Stomach (tissue), 9 donors: ENCODE results near the gene POLR2C. TPM values are rescaled to one million over a fixed set of nuclear protein-coding genes. Genes with fewer than 3 reads are reported as not detected.
A peak's percentile ranks its signal among the peaks of the same experiment; 100 is the strongest.

Source experiments
- DNase-seq, 2 donors: peaks; one replicate each; pipeline versions ENCODE4 v3.0.0 to v3.0.0-alpha.2; 2013 to 2019
- H3K27ac ChIP-seq, 5 donors: fragments of 200-600 bp in 4 of 5; sonication (generic) in 4 of 5; one replicate each; pipeline ENCODE4 v1.5.1; 2013 to 2019; ENCODE audit warnings: mild to moderate bottlenecking in 1 of 5, moderate library complexity in 1 of 5
- H3K27me3 ChIP-seq, 3 donors: fragments of 200-600 bp; sonication (generic); one replicate each; pipeline ENCODE4 v1.5.1; 2017 to 2019; ENCODE audit warnings: mixed run types in 1 of 3
- H3K36me3 ChIP-seq, 4 donors: fragments of 200-600 bp; sonication (generic); 1 replicate in 3 of 4; 2 replicates in 1 of 4; pipeline ENCODE4 v1.5.1; 2016 to 2019
- H3K4me1 ChIP-seq, 4 donors: fragments of 200-600 bp; sonication (generic); one replicate each; pipeline ENCODE4 v1.5.1; 2016 to 2019
- H3K4me3 ChIP-seq, 4 donors: fragments of 200-600 bp; sonication (generic) in 3 of 4; one replicate each; pipeline ENCODE4 v1.5.1; 2016 to 2019; ENCODE audit warnings: mild to moderate bottlenecking in 1 of 4
- H3K9me3 ChIP-seq, 4 donors: fragments of 200-600 bp; sonication (generic); one replicate each; pipeline ENCODE4 v1.5.1; 2016 to 2019
- EP300 ChIP-seq: sonication (generic); formaldehyde crosslinking; IDR thresholded peaks from one replicate; pipeline ENCODE4 v1.6.1; 2017; ENCODE audit warnings: antibody characterized with exemption
- POLR2A ChIP-seq, 4 donors: fragments of 450-650 bp; IDR thresholded peaks; one replicate each; pipeline ENCODE4 v1.6.1; 2016; ENCODE audit warnings: antibody characterized with exemption in 4 of 4, control low read depth in 2 of 4, mild to moderate bottlenecking in 1 of 4, moderate library complexity in 1 of 4
- POLR2AphosphoS5 ChIP-seq, 3 donors: sonication (generic); formaldehyde crosslinking; IDR thresholded peaks; one replicate each; pipeline ENCODE4 v1.6.1; 2016; ENCODE audit warnings: antibody characterized with exemption in 3 of 3
- WGBS, 5 donors: extraction: QIAGEN DNeasy Blood & Tissue Kit in 3 of 5; methylation state at CpG; one replicate each; pipeline versions ENCODE4 v1.1.5 to v1.1.7; 2013 to 2018; 5-methylcytosine and 5-hydroxymethylcytosine counted together
- intact Hi-C: fragments of 100-400 bp; cut with DNase I; formaldehyde crosslinking; loops from one replicate; pipeline ENCODE4 v1.15.1; 2023; ENCODE audit warnings: low total_unique reads
- polyA plus RNA-seq, 3 donors: library from polyadenylated mRNA; stranded (reverse); fragments of 200-250 nt; gene quantifications; one replicate each; pipeline ENCODE4 v1.2.3, GENCODE V29; 2013
- total RNA-seq, 5 donors: library from RNA; depleted of rRNA; stranded (reverse); fragments of >200 nt; gene quantifications; one replicate each; pipeline versions ENCODE4 v1.1.0 to v1.2.3, GENCODE V29; 2014 to 2016
- TF ChIP-seq, protein P1 (sequence below), 7 experiments: fragments of 450-650 bp in 4 of 7; fragments of 200-600 bp in 3 of 7; sonication (generic) in 3 of 7; IDR thresholded peaks; one replicate each; pipeline ENCODE4 v1.5.1; 2016 to 2019; ENCODE audit warnings: antibody characterized with exemption in 7 of 7, control low read depth in 2 of 7, mild to moderate bottlenecking in 1 of 7
- donor health status: healthy with polysubstance abuse.
- donor health status: Bipolar disorder and iron deficiency.
- donor health status: healthy.

The POLR2C gene
- total and polyA plus RNA-seq, 8 donors = 31.8 to 162 (median 67.8) TPM

DNA sequence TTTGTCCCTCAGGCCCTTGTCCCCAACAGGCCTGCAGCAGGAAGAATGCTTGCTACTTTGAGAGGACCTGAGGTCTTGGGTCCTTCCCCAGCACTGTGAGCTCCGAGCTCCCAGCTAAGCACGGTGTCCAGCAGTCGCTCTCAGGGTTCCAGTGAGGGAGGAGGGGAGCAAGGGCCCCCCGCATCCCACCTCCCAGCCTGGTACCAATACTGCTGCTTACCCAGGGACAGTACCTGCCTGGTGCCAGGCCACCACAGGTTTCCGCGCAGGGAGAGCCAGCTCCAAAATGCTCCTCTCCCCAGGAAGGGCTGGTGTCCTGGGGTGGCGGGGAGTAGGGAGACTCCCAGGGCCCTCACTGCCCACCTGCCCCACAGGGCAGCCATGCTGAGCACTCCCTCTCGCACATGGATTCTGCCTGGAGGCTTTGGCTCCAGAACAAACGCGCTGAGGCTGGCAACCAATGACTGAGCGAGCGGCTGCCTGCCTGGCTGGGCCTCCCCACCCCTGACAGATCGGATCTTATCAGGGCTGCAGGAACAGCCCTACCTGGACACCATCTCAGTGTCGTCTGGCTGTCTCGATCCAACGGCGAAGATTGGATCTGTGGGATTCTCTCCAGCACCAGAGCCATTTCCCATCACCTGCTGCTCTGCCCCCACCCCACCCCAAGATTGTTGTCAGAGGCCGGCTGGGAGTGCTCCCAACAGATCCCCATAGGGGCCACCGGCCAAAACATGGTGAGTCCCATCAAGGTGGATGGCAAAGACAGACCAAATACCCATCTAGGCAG is 21.4 kb downstream of the POLR2C start:
- peak in 1 of 3 donors; percentile 7 for TF ChIP-seq POLR2AphosphoS5 (IDR thresholded peaks at IDR 0.05)
- no peak for TF ChIP-seq POLR2A (IDR thresholded peaks at IDR 0.05)
- no peak for TF ChIP-seq EP300
- intact Hi-C loops = no loop called here
- Histone ChIP-seq H3K9me3 (no peaks in the 10 kb centered on the region), H3K36me3 (no peaks in the 10 kb centered on the region), H3K4me1 (peaks cover 51 to 67% (median 61%) of the 10 kb centered on the region in 4 donors), H3K27ac (peak overlapping the region; percentile 52 to 92 (median 87)), H3K27me3 (no peaks in the 10 kb centered on the region), H3K4me3 (peak overlapping the region in 1 of 4 donors; percentile 84)
- 38 to 50% (median 42%) methylated on average over 16 to 19 of the region's 19 CpGs for WGBS, 5 donors
- DNase-seq = peak in 1 of 2 donors; percentile 73

DNA sequence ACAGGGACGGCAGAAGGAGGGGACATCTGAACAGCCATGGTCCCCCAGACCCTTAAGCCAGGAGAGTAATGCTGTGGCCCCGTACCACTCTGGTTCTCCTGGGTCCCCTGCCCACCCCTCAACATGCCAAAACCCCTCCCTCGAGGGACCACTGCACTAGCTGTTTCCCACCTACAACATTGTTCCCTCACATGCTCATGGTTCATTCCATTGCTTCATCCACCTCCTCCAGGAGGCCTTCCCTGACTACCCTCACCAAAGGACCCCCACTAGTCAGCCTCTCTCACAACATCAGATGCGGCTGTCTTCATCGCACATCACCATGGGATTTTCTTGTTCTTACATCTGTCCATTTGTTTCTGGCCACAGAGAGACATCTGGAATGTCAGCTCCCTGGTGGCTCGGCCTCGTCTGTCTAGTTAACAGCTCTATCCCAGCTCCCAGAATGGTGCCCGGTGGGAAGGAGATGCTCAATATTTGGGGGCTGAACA is 22.1 kb downstream of the POLR2C start:
- TF ChIP-seq POLR2AphosphoS5 (IDR thresholded peaks at IDR 0.05) = no peak
- TF ChIP-seq, protein P1, sequence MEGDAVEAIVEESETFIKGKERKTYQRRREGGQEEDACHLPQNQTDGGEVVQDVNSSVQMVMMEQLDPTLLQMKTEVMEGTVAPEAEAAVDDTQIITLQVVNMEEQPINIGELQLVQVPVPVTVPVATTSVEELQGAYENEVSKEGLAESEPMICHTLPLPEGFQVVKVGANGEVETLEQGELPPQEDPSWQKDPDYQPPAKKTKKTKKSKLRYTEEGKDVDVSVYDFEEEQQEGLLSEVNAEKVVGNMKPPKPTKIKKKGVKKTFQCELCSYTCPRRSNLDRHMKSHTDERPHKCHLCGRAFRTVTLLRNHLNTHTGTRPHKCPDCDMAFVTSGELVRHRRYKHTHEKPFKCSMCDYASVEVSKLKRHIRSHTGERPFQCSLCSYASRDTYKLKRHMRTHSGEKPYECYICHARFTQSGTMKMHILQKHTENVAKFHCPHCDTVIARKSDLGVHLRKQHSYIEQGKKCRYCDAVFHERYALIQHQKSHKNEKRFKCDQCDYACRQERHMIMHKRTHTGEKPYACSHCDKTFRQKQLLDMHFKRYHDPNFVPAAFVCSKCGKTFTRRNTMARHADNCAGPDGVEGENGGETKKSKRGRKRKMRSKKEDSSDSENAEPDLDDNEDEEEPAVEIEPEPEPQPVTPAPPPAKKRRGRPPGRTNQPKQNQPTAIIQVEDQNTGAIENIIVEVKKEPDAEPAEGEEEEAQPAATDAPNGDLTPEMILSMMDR (IDR thresholded peaks at IDR 0.05) = no peak
- DNase-seq = no peak
- Histone ChIP-seq H3K9me3 (no peaks in the 10 kb centered on the region), H3K36me3 (no peaks in the 10 kb centered on the region), H3K27me3 (no peaks in the 10 kb centered on the region), H3K27ac (peak overlapping the region; percentile 81 to 92 (median 88)), H3K4me1 (peaks cover 44 to 61% (median 55%) of the 10 kb centered on the region in 4 donors), H3K4me3 (peak overlapping the region in 1 of 4 donors; percentile 84)
- intact Hi-C loops = no loop called here
- 84 to 89% (median 85%) methylated on average over 7 to 8 of the region's 8 CpGs for WGBS, 5 donors

DNA sequence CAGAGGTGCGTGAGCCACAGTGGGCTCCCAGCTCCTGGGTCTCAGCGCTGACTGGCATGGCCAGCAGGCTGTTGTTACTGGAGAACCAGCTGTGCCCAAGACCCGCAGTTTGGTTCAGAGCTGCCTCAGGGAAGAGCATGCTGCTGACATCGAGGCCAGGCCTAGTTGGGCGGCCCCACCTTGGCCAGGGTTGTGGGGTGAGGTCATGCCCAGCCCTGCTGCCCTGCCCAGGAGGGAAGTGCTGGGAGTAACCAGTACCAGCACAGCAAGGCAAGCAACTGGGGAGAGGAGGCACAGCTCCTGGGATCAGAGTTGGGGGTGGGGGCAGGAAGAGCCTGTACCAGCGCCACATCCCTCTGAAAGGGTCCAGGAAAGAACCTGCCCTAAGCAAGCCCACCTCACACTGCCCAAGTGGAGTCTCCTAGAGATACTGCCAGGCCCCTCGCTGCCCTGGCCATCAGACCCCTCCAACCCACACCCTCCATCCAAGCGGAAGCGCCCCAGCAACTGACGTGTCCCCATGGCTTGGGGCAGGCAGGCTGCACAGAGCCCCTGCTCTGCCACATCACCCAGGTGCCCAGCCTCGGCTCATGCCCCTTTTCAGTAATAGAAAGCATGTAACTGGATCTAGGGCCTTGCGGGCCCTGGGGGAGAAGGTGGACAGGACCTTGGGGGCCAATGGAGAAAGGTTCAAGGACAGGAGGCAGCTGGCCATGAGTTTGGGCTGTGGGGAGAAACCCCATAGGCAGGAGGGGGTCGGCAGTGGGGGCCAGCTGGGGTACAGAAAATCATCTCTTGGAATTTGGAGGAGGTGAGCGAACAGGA is 22.8 kb downstream of the POLR2C start:
- H3K27me3 ChIP-seq = no peaks in the 10 kb centered on the region
- H3K36me3 ChIP-seq = no peaks in the 10 kb centered on the region
- peak overlapping the region; percentile 81 to 92 (median 88) for H3K27ac ChIP-seq
- no peaks in the 10 kb centered on the region for H3K9me3 ChIP-seq
- peak in 1 of 2 donors; percentile 61 for DNase-seq
- H3K4me1 ChIP-seq = peaks cover 37 to 53% (median 47%) of the 10 kb centered on the region in 4 donors
- intact Hi-C loops = no loop called here
- WGBS, 5 donors = 39 to 58% (median 43%) methylated on average over 13 to 14 of the region's 14 CpGs
- H3K4me3 ChIP-seq = peak overlapping the region; percentile 64 to 84 (median 77)
- TF ChIP-seq POLR2AphosphoS5 (IDR thresholded peaks at IDR 0.05) (peak in 2 of 3 donors; percentile 50), EP300 (no peak), POLR2A (IDR thresholded peaks at IDR 0.05) (peak in 1 of 4 donors; percentile 3)

DNA sequence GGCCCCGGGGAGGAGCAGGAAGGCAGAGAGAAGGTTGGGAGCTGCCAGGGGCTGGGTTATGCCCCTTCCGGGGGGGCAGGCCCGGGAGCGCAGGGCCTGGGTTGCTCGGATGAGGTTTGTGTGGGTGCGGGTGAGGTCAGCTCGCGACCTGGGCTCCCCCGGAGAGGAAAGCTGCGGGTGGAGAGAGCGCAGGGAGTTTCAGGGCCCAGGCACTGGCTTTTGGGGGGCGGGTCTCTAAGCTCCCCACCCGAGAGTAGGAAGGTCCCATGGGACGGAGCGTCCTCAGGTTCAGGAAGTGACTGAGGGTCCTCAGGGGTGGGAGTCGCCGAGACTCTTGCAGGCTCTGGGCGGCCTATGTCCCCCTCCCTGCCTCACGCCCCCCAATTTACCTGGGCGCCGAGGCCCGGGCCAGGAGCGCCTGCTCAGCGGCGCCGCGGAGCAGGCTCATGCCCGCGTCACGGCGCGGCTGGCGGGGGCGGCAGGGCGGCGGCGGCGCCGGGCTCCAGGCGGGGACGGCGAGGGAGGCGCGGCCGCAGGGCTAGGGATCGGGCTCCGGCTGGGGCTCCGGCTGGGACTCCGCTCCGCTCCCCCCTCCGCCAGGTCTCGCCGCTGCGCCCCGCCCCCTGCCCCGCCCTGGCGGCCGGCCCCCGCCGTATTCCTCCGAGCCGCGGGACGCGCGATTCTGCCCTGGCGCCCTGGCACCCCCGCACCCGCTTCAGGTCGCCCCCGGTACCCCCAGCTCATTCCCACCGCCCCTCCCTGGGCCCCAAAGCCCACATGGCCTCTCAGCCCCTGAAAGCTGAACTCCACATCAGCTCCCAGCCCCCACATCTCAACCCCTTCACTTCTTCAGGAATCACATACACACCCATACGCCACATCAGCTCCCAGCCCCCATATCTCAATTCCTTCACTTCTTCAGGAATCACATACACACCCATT is 23.7 kb downstream of the POLR2C start, which contains the start of gene DOK4:
TSS of gene DOK4 (minus strand) at position 578 of the 942 bp plus-strand sequence. CDS start 6,986 bp downstream, outside the sequence.
- 1 to 3% (median 3%) methylated on average over 14 to 73 of the region's 73 CpGs for WGBS, 5 donors
- Histone ChIP-seq H3K36me3 (no peaks in the 10 kb centered on the region), H3K4me3 (peak within 1 kb of the TSS; percentile 64 to 84 (median 77)), H3K27ac (peak within 1 kb of the TSS; percentile 81 to 92 (median 88)), H3K9me3 (no peaks in the 10 kb centered on the region), H3K27me3 (no peaks in the 10 kb centered on the region), H3K4me1 (peaks cover 30 to 44% (median 38%) of the 10 kb centered on the region in 4 donors)
- TF ChIP-seq POLR2A (IDR thresholded peaks at IDR 0.05) (no peak), EP300 (no peak), POLR2AphosphoS5 (IDR thresholded peaks at IDR 0.05) (peak in 1 of 3 donors; percentile 37)
- TF ChIP-seq, protein P1 (IDR thresholded peaks at IDR 0.05) = no peak
- intact Hi-C loops = no loop called here
- peak; percentile 89 to 94 for DNase-seq
